GM10847 (cell line): ENCODE data around the gene SMYD3.

Experiments
- POLR2A ChIP-seq: IDR thresholded peaks from 2 replicates; pipeline ENCODE4 v1.6.1; 2011; ENCODE audit not compliant: insufficient read length; ENCODE audit errors: extremely low read depth

SMYD3 gene

DNA sequence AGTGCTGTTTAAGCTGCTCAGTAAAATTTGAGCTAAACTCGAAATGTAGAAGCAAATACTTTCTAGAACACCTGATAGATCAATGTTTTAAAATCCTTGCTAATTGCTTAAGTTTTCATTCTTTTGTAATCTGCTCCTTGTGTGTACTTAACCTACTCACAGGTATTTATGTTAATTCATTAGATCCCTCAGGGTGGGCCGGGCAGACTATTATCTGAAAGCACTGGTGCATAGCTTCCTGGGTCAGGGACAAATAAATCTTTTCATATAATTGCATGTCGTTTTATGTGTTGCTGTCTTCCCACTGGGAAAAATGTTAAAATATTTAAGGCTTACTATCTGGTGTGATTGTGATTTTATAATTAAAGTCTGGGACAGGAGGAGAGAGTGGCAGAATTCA, 440.5 kb downstream of the SMYD3 start:
- TF ChIP-seq POLR2A = no peak

DNA sequence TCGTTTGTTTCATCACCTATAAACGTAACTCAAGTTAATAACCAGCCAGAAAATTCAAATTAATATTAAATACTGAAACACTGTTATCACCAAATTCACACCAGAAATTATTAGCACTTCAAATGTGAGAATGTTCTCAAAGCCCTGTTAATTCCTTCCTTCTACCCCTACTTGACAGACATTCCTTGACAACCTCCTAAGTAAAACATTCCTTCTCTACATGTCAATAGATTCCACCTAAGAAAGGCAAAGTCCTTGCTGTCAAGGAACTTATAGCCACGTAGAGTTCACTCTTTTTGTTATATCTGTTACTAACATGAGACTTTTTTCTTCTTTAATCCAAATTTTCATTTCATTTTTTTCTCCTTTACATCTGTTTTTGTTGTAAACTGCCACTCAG, 441.5 kb downstream of the SMYD3 start:
- no peak for TF ChIP-seq POLR2A

DNA sequence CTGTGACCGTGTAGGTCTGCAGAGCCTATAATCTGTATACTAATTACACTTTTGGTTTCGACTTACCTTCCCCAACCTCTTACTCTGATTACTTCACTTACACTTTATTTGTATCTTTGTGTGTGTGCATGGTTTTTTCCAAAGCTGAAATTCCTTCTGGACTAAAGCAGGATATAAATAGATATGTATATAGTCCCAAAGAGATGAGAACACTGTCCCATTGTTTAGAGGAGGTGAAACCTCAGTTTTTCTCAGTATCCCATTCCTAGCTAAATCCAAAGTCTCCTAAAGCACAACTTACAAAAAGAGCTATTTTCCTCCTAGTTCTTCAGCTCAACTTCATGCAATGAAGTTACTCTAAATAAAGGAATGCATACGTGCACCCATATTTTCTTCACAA, 442.2 kb downstream of the SMYD3 start:
- no peak for TF ChIP-seq POLR2A

DNA sequence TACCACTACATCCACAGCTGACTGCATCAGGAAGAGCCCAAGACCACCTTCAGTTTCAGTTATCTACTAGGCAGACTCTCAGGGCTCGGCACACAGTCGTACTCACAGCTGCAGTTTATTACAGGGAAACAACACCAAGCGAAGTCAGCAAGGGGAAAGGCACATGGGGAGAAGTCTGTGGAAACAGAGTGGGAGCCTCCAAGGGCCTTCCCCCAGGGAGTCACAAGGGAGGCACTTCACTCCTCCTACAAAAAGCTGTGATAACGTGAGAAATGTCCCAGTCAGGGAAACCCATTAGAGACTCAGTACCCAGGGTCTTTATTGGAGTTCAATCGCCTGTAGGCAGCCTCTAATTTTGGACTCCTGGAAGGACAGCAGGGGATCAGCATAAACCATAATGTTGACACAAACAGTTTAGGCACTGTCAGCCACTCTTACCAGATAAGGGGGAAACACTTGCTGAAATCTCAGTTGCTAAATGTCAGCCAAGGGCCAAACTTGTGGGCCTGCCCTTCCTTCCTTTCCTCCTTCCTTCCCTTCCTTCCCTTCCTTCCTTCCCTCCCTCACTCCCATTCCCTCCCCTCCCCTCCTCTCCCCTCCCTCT, 444.0 kb downstream of the SMYD3 start:
- no peak for TF ChIP-seq POLR2A

DNA sequence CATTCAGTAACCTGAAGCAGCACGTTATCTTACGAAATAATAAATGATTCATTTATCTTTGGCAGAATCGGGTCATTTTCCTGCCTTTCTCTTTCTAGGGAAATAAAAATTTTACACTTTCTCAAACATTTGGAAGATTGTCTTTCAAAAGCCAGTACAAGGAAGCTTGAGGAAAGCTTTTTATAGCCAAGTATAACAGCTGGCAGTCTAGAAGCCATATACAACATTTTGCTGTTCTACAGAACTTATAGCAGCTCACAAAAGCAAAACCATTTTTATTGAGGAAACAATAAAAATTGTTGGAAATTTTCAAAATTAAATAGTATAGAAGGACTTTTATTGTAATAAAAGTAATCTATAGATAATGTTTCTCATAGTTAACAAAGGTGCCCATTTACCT, 448.6 kb downstream of the SMYD3 start:
- TF ChIP-seq POLR2A = no peak

DNA sequence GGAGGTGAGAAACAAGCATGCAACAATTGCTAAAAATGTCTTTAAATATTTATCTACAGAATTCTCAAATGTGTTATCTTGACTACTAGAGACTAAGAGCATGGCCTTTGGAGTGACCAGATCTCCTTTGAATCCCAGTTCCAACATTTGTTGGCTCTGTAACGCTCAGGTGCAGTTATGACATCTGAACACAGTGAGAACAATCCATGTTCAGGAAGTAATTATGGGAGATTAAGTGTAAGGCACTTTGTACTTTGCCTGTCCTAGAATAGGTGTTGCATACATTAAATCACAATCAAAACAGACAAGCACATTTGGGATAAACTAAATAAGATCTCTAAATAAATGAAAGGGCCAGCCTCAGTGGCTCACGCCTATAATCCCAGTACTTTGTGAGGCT, 454.5 kb downstream of the SMYD3 start:
- no peak for TF ChIP-seq POLR2A

DNA sequence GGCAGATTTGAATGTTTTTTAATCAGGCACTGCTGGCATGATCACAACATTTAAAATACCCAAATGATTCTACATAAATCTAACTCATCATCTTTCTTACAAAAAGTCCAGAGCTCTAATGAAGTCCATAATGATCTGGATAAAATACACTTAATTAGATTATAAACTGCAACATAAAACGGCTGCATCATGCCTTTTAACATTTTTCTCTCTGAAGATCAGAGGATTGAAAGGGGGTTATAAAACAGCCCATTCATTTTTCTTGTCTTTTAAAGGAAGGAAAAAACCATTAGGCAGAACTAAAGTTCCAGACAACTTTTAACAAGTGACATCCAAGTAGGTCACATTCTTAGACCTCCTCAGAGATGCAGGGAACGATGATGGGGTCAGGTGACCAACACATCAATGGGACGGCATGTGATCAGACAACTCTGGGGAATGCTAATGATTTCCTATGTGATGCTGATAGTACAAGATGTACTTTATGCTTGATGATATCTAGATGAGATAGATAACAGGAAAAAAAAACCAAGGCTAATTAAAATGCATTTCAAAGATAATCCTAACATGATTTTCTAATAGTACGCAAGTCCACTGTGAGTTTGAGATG, 455.1 kb downstream of the SMYD3 start:
- TF ChIP-seq POLR2A = no peak

DNA sequence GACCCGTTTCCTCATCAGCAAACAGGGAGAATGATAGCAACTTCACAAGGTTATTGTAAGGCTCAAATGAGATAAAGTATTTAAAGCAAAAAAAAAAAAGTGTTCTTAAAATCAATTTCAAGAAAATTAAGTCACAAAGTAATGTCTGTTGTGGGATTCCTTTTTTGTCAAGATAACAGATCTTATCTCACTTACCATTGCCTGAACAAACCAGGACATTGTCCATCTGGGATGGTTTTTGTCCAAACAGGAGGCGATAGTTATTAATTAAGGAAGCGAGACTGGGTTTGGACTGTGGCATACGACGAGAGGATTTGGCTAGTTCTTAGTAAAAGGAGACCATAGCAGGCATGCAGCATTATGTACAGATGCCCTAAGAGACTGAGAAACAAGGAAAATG, 458.4 kb downstream of the SMYD3 start:
- TF ChIP-seq POLR2A = no peak

DNA sequence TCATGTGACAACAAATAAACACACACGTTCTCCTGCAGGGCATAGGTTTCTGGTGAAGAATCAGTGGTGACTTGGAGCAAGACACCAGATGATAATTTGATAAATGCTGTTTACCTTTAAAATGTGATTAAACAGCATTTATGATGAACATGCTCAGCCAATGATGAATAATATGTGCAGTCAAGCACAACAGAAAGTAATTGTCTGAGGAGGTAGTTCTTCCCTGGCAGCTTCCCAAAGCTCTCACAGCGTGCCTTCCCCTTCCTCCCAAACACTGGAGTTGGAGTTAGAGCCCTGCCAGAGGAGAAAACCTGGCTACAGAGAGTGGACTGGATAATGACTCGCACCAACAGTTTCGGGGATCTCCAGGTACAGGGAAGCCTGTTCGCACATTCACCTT, 463.5 kb downstream of the SMYD3 start:
- TF ChIP-seq POLR2A = no peak

DNA sequence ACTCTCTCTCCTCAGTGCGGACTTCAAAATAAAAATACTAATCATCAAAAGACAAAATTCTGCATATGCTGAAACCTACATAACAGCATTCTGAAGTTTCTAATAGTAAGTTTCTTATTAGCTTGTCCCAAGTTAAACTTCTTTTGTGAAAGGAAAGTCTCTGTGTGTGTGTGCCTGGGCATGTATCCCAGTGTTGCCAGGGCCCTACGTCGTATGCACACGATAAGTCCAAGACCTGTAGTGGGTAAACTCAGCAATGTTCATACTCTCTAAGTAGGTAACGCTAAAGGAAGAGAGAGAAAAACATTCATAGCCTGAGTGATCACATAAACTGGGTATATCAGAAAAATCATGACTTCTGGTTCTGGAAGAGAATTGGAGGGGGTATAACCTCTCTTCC, 465.7 kb downstream of the SMYD3 start:
- no peak for TF ChIP-seq POLR2A

DNA sequence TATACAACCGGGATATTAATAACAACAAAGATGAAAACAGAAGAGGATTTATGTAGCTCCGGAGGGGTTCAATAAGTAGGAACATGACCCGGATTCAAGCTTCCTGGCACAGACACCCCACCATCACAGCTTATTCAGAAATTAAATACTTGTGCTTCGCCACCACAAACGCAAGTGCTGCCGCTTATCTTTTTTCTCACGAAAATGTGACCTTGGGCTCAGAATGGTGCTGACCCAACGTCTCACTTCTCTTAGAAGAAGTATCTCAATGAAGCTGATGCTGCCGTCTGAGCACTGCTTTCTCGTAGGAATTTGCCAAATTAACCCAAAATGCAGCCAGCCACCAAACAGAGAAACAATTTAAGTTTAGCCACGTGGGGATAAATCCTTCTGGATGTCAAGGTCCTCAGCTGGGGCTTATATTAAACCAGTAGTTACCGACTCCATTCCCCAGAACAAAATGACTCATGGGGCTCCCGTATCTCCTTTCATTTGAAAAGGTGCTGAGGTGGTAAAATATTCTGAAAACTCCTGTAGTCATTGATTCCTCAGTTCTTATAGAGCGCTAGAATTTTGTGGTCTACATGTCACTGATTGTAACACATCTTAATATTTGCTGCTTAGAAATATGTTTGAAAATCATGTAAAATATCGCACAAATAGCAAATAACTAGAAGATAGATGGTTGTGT, 466.7 kb downstream of the SMYD3 start:
- no peak for TF ChIP-seq POLR2A

DNA sequence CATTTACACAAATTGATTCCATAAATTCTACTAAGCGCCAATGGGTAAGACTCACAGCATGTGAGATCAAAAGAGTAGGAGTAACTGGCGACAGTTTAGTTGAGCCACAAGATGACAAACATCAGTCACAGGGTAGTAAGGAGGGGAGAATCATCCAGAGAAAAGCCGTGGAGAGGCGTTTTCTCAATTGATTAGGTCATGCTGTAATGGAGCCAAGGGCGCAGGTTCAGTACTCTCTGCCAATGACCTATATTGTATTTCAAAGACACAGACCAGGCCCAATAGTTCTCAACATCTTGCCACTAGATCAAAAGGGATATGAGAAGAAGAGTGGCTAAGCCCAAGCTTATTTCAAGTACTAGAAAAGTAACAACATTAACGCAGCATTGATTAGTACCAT, 467.5 kb downstream of the SMYD3 start:
- TF ChIP-seq POLR2A = no peak

DNA sequence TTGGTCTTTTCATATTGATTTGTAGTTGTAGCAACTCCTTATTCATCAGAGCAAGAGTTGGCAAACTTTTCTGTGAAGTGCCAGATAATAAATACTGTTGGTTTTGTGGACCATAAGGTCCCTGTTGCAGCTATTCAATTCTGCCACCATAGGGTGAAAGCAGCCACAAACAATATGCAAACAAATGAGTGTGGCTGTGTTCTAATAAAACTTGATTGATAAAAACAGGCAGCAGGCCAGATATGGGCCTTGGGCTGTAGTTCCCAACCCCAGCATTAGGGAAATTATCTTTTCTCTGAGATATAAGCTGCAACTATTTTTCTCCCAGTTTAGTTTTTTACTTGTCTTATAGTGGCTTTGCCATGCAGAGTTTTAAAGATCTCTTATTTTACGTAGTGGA, 469.2 kb downstream of the SMYD3 start:
- no peak for TF ChIP-seq POLR2A

DNA sequence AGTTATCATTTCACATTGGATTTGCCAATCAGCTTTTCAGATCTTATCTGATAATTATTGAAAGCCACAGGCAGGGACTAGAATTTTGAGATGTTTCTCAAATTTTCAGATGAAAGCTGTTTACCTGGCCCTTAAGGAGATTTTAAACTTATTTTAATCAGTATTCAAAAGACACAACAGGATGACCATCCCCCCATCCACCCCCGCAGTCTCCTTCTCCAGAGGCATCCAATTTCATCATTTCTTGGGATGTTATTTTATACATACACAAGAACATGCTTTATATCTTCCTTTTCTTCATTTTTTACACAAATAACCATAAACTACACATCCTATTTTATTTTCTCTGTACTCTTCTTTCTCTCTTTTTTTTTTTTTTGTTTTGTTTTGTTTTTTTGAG, 470.9 kb downstream of the SMYD3 start:
- no peak for TF ChIP-seq POLR2A

DNA sequence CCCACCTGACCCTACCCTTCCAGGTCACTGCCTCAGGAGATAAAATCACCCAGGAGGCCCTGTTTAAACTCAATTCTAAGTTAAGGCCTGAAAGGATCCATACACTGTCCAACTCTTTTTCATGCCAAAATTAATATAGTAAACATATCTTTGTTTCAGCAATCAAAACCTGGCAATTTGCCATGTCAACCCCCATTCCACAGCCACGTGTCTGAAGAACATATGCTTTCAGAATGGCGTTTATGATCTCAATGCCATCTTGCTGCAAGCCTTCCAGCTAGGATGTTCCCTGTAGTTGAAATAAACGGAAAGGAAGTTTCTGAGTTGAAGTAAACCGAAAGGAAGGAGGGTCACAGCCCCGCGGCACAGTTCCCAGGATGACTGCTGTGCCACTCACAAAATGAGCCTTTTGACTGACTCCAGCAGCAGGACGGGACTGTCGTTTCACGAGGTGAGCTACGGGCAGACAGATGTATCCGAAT, 472.0 kb downstream of the SMYD3 start:
- no peak for TF ChIP-seq POLR2A

DNA sequence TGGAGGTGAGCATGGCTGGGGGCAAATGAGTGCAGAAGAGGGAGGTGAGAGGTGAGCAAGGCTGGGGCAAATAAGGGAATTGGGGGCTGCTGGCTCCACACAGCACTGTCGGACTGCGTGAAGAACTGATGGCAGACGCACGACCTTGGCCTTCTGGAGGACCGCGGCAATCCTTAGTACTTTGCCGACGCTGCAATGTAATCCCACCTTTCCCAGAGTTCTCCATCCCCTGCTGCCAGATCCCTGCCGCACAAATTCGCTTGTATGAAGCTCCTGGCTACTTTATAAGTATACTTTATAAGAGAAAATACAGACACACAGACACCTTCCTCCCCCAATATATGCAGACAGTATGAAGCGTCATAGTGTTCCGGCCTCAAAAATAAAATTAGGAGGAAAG, 472.4 kb downstream of the SMYD3 start:
- TF ChIP-seq POLR2A = no peak

DNA sequence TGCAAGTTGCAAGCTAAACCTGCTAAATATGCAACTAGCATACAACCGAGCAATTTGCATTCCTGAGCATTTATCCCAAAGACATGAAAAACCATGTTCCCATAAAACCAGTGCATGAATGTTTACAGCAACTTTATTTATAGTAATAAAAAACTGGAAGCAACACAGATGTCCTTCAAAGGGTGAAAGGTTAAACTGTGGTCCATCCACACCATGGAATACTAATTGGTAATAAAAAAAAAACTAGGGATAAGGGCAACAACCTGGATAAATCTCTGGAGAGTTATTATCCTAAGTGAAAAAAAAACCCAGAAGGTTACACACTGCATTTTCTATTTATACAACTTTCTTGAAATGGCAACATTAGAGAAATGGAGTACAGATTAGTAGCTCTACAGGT, 474.1 kb downstream of the SMYD3 start:
- no peak for TF ChIP-seq POLR2A
